GM19397 (cell line): Measurements from ENCODE around the gene SRGAP2.
"Not testable (repeated sequence)": the region's sequence is repeated elsewhere in the genome, so short reads cannot be mapped to it uniquely, and the experiment has no call there.

ENCODE experiments used
- ATAC-seq: cut with Tn5 transposase; IDR thresholded peaks from one replicate; pipeline ENCODE4 v1.9.1; 2021; ENCODE audit warnings: mild to moderate bottlenecking, moderate library complexity; ENCODE audit not compliant: unreplicated experiment

The SRGAP2 gene

GRCh38 chr1:206204871-206205270, 1.5 kb downstream of the SRGAP2 start:
- ATAC-seq, result not testable (repeated sequence)

GRCh38 chr1:206205569-206205968, 2.2 kb downstream of the SRGAP2 start:
- not testable (repeated sequence) for ATAC-seq

- ATAC-seq, result not testable (repeated sequence)
Observed at GRCh38 chr1:206210802-206211201, 7.5 kb downstream of the SRGAP2 start.

- ATAC-seq, result not testable (repeated sequence)
Observed at GRCh38 chr1:206215600-206216392, 12.5 kb downstream of the SRGAP2 start.

GRCh38 chr1:206218285-206218684, 14.9 kb downstream of the SRGAP2 start:
- ATAC-seq, result not testable (repeated sequence)

GRCh38 chr1:206218765-206219164, 15.4 kb downstream of the SRGAP2 start:
- not testable (repeated sequence) for ATAC-seq

GRCh38 chr1:206219514-206220331, 16.4 kb downstream of the SRGAP2 start:
- not testable (repeated sequence) for ATAC-seq

- ATAC-seq, result not testable (repeated sequence)
Observed at GRCh38 chr1:206220332-206221000, 17.1 kb downstream of the SRGAP2 start.

GRCh38 chr1:206221585-206221984, 18.2 kb downstream of the SRGAP2 start:
- ATAC-seq, result not testable (repeated sequence)

- ATAC-seq, result not testable (repeated sequence)
Observed at GRCh38 chr1:206224190-206224776, 20.9 kb downstream of the SRGAP2 start.

- ATAC-seq, result not testable (repeated sequence)
Observed at GRCh38 chr1:206225386-206225785, 22.0 kb downstream of the SRGAP2 start.

- not testable (repeated sequence) for ATAC-seq
Observed at GRCh38 chr1:206226886-206227285, 23.5 kb downstream of the SRGAP2 start.

- not testable (repeated sequence) for ATAC-seq
Observed at GRCh38 chr1:206229286-206229685, 25.9 kb downstream of the SRGAP2 start.

GRCh38 chr1:206231989-206232388, 28.6 kb downstream of the SRGAP2 start:
- not testable (repeated sequence) for ATAC-seq

- ATAC-seq, result peak; percentile 75
Observed at GRCh38 chr1:206232970-206233645, 29.8 kb downstream of the SRGAP2 start.

- not testable (repeated sequence) for ATAC-seq
Observed at GRCh38 chr1:206234189-206234916, 31.0 kb downstream of the SRGAP2 start.

GRCh38 chr1:206235190-206235589, 31.8 kb downstream of the SRGAP2 start:
- not testable (repeated sequence) for ATAC-seq

- ATAC-seq, result not testable (repeated sequence)
Observed at GRCh38 chr1:206240288-206240687, 36.9 kb downstream of the SRGAP2 start.

GRCh38 chr1:206243335-206243734, 40.0 kb downstream of the SRGAP2 start:
- peak; percentile 94 for ATAC-seq
